GM21723 (cell line): ENCODE measurements around the gene DNMT3B.
"Not testable (repeated sequence)": the region's sequence is repeated elsewhere in the genome, so short reads cannot be mapped to it uniquely, and the experiment has no call there.

Source experiments
- ATAC-seq: cut with Tn5 transposase; IDR thresholded peaks from one replicate; pipeline ENCODE4 v1.9.1; 2021; ENCODE audit warnings: mild to moderate bottlenecking, moderate library complexity; ENCODE audit not compliant: unreplicated experiment

DNMT3B gene

DNA sequence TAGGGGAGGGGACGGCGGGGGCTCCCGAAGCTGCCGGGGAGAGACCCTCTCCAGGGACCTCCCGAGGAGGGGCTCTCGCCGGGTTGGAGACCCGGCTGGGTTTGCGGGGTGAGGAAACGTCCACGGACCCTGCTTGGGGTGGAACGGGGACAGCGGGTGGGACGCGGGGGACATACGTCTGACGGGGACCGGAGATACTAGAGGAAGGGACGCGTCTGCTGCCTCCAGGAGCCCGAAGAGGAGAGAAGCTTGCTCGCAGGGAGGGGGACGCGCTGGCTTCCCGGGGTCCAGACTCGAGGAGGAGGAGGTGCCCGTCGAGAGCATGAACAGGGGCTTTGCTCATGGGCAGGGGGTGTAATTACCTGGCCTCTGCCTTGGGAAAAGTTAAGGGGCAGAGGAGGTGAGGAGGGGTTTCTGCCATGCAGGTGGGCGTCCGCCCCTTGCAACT lies 593 bp downstream of the DNMT3B start:
- ATAC-seq: peak; percentile 12

DNA sequence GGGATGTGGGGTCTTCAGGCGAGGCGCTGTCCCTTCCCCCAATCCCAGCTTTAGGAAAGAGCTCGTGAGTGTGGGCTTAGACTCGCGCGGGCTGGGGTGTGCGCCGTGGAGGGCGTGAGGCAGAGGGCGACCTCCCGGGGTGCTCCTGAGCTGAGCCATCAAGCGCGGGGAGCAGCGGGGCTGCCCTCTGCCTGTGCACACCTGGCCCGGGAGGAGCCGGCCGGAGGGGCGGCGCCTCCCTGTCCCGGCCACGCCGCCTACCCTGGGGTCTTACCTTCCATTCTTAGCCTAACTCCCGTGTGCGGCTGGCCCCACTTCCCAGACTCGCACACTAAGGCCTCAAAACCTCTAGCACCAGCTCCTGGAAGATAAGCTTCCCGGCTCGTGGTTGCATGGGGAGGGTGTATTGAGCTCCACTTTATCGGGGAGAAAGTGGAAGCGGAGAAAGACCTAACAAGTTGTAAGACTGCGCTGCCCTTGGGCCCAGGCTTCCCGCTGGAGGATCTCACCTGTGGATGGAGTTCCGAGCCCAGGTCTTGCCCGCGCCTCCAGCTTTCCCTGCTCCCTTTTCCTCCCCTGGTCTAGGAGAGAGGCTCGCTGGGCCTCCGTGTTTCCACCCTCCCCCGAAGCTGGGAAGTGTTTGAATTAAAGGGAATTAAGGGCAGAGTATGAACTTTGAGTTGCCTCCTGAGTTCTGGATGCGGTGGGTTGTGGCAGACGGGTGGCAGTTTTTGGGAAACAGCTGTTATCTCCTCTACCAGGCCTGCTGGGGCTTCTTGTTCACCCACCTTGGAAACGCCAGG lies 1.2 kb downstream of the DNMT3B start:
- no peak for ATAC-seq

DNA sequence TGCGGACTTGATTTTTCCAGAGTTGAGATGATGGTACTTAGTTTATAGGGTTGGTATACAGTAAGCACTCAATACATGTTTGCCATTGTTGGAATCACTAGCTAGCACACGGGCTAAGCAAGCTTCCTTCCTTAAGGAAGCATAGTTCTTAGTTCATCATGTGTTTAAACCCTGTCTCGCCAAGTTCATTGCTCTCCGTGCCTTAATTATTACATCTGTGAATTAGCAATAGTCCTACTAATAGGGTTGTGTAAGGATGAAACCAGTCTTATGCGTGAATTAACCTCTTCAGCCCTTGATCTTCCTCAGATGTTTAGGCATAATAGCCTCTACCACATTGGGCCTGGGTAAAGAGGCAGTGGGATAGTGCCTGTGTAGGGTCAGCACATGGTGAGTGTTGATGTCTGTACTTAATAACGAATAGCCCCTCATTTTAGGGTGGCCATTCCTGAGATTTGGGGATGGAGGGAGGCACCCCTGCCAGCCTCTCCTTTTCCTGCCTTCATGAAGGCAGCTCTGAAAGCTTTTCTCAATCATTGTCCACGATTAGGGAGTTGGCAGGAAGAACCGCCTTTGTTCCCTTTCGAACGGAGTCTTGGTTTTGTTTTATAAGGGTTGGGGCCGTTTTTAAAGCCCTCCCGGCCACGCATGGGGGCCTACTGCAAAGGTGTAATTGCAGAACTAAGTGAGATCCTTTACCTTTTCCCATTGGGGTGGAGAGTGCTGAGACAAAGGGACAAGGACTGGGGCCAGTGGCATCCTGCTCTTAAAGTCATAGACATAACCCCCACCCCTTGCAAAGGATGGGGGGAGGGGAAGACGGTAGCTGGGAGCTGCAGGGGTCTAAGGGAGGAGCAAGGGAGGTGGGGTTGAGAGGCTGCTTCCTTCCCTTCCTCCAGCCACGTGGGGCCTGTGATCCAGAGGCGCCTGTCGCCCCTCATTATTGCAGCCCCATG lies 2.1 kb downstream of the DNMT3B start:
- ATAC-seq: no peak

DNA sequence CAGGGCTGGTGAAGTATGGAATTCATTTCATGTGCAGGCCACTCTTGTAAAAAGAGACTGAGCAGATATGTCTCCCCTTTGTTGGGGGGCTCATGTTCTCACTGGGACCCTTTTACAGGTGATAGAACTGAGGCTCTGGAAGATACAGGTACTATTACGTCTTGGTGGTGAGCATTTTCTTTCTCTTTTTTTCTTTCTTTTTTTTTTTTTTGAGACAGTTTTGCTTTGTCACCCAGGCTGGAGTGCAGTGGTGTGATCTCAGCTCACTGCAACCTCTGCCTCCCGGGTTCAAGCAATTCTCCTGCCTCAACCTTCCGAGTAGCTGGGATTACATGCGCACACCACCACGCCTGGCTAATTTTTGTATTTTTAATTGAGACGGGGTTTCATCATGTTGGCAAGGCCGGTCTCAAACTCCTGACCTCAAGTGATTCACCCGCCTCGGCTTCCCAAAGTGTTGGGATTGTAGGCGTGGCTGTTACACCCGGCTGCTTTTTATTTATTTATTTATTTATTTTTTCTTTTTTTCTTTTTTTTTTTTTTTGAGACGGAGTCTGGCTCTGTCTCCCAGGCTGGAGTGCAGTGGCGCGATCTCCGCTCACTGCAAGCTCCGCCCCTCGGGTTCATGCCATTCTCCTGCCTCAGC lies 3.2 kb downstream of the DNMT3B start:
- not testable (repeated sequence) for ATAC-seq

DNA sequence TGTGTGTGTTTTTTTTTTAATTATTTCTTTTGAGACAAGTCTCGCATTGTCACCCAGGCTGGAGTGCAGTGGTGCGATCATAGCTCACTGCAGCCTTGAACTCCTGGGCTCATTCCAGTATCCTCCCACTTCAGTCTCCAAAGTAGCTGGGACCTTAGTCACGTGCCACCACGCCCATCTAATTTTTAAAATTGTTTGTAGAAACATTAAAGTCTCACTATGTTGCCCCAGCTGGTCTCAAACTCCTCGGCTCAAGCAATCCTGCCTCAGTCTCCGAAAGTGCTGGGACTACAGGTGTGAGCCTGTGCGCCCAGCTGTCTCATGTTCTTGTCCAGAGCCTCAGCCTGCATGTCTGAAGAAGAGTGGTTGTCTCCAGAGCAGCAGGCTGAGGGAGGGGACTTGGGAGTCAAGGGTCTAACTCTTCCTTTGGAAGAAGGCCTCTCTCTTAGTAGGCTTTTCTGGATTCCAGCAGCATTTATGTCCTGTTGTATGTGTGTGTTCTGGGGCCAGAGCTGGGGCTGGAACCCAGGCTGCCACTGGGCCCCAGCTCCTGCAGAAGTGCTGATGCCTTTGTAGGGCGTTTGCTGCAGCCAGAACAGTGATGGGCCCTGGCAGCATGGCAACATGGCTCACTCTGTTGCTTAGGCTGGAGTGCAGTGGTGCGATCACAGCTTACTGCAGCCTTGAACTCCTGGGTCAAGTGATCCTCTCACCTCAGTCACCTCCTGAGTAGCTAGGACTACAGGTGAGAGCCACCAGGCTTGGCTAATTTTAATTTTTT lies 5.4 kb downstream of the DNMT3B start:
- ATAC-seq: no peak

DNA sequence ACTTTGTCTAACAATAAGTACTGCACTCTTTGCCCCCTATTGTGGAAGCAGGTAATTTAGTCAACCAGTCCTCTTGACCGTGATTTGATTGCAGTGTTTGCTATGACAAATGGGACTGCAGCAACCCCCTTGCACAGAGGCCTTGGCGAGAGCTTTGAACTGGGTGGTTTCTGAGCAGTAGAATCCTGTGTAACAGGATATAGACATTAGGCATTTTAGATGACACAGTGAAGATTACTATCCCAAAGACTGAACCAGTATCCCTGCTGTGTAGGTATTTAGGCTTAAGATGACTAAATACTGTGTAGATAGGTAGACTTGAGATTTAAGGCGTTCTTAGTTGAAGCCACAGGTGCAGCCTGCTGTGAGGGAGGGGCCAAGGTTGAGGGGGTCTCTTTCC lies 9.9 kb downstream of the DNMT3B start:
- ATAC-seq: no peak

DNA sequence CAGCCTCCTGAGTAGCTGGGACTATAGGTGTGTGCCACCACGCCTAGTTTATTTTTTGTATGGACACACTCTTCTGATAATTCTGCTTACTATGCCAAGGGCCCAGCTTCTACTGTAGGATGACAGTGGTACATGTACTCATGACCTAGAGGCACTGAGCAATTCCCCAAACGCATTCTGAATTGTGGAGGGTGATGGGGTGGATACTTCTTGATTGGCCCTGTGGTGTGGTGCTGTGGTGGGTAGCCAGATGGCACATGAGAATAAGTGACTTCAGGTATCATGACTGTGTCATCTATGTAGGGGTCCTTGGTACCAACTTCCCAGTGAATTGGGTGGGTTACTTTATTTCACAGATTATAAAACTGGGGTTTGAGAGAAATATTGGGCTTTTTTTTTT lies 11.0 kb downstream of the DNMT3B start:
- ATAC-seq: no peak

DNA sequence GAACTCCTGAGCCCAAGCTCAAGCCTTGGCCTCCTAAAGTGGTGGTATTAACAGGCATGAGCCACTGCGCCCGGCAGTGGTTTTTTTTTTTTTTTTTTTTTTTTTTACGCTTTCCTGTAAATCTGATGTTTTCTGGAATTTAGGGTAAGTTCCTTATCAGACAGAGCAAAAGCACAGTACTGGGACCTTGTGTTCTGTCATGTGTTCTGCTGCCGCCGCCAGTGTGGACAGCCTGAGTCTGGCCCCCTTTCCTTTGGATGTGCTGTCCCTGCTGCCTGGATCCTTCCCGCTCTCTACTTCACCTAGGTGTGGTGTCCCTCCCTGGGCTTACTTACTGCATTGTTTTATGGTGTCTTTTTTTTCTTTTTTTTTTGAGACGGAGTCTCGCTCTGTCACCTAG lies 11.7 kb downstream of the DNMT3B start:
- ATAC-seq: no peak

DNA sequence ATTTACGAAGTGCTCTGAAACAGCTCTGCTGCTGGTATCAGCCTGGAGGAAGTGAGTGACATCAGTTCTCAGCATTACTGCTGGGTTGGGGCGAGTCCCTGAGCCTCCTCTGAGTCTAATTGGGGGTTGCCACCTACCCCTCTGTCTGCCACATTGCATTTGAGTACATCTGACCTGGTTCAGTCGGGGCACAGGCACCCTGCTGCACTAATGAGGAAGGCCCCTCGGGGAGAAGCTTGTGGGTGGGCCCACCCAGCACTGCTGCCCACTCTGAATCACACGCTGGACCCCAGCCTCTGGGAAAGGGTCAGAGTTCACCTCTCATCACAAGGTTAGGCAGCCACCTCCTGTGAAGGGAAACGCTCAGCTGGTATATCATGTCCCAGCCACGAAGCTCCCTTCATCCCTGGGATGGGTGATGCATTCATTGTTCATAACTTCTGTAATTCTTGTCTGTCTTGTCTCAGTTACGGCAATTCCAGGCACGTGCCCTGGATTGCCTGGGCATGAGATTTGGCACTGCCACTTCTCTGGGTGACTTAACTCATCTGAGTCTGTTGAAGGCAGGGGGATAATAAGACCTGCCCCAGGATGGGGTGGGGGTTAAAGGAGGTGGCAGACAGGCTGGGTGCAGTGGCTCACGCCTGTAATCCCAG lies 13.3 kb downstream of the DNMT3B start:
- no peak for ATAC-seq

DNA sequence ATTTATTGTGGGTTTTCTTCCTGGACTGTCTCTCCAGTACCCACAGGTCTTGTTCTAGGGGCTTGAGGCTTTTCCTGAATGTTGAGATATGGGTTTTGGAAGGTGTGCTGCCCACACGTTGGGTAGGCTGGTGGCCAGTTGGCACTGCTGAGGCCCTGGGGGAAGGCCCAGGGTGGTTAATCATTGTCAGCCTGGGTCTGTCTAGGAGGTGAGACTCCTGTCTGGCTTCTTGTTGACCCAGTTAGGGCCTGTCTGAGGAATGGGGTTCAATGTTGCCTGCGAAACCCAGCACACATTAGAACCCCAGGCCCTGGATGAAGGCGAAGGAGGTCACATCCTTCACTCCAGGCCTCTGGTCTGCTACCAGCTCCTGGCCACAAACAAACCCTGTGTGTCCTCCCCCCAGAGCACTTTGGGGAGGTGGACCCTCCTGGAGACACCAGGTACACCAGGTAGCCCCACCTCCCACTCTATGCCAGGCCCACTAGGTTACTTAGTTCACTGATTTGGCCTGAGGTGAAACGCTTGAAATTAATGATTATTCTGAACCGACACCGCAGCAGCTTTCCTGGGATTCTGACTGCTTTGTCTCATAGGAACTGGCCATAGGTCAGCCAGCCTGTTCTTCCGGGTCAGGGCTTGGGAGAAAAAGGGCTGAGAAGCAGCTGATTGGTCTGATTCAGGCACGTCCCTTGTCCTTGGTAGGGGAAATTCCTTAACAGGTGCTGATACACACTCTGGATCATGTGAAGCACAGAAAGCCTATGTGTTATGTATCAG lies 15.2 kb downstream of the DNMT3B start:
- no peak for ATAC-seq

DNA sequence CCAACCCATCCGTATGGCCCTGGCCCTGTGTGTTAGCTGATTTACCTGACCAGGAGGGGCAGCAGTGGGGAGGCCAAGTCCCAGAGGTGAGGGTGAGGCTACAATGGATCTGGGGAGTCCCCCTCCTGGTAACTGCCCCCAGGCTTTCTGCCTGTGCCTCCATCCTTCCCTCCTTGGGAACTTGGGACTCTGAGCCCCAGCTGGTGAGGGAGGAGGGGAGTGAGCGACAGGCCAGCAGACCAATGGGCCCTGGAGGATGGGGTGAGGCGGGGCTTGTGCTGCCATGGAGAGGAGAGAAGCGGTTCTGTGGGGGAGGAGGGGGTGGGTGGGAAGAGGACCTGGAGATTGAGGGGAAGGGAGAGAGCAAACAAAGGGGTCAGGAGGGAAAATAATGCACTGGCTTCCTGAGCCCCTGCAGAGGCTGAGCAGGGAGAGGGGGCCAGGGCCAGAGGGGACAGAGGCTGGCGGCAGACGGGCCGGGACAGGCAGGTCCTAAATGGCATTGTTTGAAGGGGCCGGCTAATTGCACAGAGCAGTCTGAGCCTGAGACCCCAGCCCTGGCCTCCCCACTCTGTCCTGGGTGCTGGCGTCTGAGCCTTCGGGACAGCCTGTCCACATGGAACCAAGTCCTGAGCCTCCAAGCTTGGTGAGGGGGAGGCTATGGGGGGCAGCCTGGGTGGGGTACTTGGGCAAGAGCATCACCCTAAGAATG lies 17.5 kb downstream of the DNMT3B start:
- no peak for ATAC-seq

DNA sequence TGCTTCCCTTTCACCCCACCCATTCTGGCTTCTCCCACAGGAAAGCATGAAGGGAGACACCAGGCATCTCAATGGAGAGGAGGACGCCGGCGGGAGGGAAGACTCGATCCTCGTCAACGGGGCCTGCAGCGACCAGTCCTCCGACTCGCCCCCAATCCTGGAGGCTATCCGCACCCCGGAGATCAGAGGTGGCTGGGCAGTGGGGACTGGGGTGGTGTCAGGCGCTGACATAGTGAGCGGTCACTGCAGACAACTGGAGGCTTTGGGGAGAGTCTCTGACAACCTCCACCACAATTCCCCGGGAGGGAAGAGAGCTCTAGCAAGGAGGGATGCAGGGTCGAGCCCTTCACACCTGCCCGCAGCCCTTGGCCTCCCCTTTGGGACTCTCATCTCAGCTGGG lies 18.1 kb downstream of the DNMT3B start:
- ATAC-seq: no peak

DNA sequence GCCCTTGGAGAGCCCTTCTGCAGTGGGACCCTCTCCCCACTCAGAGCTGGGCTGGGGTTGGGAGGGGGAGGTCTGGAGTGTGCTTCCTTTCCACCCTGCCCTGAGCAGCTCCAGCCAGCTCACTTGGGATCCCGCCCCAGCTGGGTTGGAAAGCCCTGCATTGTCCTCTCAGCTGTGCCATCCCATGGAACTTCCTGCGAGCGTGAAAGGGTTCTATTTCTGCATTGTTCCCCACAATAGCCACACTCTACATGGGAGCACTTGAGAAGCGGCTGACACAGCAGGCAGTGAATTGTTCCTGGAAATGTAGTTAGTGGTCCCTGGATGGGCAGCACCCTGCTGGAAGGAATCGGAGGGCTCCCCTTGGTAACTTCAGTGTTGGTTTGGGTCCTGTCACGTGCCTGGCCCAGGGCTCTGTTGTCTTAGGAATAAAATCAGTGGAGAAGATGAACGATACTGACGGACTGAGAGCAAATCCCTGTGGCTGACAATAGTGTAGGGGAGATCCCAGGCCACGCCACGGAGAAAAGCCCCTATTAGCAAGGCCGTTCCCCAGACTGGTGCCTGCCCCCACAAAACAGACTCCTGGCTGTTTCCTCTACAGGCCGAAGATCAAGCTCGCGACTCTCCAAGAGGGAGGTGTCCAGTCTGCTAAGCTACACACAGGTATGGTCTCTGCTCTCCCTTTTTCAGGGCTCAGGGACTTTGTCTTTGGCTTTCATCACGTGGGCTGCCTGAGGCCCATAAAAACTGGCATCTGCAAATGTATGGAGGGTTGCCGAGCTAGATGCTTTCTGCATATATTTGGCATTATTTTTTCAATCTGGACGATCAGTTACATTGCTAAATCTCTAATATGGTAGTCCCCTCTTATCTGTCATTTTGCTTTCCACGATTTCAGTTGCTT lies 18.8 kb downstream of the DNMT3B start:
- ATAC-seq: no peak

DNA sequence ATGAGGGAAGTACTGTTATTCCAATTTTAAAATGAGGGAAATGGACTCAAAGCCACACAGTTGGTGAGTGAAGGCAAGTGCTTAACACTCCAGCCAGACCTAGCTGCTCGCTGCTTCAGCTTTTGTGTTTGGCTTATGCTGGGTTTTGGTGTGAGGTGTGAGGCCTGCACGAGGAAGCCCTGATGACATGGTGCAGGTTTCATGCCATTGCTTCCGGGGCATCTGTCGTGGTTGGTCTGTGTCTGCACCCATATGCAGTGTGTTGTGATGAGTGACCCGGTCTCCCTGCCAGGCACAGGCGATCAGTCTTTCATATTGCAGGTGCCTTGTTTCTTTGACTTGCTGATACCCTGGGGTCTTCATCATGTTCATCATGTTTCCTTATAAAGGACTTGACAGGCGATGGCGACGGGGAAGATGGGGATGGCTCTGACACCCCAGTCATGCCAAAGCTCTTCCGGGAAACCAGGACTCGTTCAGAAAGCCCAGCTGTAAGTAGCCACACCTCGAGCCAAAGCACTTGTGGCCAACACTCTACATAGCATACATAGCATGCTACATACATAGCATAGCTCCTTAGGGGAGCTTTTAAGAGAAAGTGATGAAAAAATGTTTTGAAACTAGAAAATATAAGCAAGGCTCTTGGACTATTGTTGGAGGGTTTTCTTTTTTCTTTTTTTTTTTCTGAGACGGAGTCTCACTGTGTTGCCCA lies 22.3 kb downstream of the DNMT3B start:
- no peak for ATAC-seq

DNA sequence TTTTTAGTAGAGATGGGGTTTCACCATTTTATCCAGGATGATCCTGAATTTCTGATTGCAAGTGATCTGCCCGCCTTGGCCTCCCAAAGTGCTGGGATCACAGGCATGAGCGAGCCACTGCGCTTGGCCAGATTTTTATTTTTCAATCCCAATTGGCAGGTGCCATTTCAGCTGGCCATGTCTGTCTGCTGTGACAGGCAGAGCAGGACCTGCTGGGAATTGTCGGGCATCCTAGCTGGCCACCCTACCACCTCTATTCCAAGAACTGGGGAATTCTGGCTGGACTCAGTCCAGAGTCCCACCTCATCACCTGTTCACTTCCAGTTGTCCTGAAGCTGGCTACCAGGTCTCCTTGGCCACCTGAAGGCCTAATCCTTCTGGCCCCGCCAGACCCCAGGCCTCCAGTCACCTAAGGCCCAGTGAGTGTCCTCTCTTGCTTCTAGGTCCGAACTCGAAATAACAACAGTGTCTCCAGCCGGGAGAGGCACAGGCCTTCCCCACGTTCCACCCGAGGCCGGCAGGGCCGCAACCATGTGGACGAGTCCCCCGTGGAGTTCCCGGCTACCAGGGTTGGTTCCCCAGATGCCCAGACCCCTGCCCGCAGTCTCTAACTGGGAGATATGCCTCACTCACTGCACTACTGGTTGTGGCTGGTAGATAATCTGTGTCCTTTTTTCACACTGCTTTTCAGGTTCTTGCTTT lies 24.0 kb downstream of the DNMT3B start:
- ATAC-seq: no peak

DNA sequence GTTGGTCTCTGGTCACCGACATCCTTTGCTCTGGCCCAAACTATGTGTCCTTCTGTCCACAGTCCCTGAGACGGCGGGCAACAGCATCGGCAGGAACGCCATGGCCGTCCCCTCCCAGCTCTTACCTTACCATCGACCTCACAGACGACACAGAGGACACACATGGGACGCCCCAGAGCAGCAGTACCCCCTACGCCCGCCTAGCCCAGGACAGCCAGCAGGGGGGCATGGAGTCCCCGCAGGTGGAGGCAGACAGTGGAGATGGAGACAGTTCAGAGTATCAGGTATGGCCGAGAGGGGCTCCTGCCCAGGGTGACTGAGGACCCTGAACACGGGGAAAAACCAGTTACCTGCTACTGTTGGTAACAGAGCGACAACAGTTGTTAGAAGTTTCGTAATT lies 25.0 kb downstream of the DNMT3B start:
- ATAC-seq: no peak
